Measurements from ENCODE around the gene FLRT1.

DNA sequence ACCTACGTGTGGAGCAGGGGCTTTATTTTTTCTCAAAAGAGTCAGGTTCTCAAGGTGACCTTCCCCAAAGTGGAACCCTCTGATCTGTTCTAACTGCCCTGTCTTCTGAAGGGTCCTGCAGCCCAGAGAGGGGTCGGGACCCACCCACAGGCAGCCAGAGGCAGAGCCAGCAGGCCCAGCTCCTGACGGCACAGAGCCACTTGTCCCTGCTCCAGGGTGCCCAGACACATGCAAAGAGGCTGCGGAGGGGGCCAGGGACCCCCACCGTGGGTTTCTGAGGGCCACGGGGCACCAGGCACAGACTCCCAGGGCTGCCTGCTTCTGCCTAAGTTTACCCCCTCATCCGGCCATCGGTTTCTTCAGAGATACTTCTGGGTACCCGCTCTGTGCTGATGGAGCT lies 37.1 kb downstream of the FLRT1 start:
- TF ChIP-seq CTCF (IDR thresholded peaks at IDR 0.05), result no peak
- no peak for TF ChIP-seq POLR2A (IDR thresholded peaks at IDR 0.05)

Measured in testis (tissue), 2 donors.